Motor neuron (in vitro differentiated cells): ENCODE data around the gene ABCA2. TPM values are rescaled to one million over a fixed set of nuclear protein-coding genes. Genes with fewer than 3 reads are reported as not detected.
A peak's percentile ranks its signal among the peaks of the same experiment; 100 is the strongest.
"Not testable (repeated sequence)": the region's sequence is repeated elsewhere in the genome, so short reads cannot be mapped to it uniquely, and the experiment has no call there.

ENCODE experiments used
- ATAC-seq, 8 experiments: fragments of 200-7000 bp; cut with Tn5 transposase; replicated peaks in 6 of 8; 2 replicates each; pipeline ENCODE4 v1.8.0; 2021; ENCODE audit warnings: mild to moderate bottlenecking in 8 of 8, moderate library complexity in 8 of 8
- H3K27ac ChIP-seq, 2 donors: fragments of 250-450 bp; sonication (Bioruptor Pico); 2 replicates each; pipeline ENCODE4 v1.9.0; 2021; ENCODE audit warnings: antibody characterized with exemption in 2 of 2, mild to moderate bottlenecking in 2 of 2, moderate library complexity in 1 of 2
- H3K4me1 ChIP-seq, 2 donors: fragments of 250-450 bp; sonication (Bioruptor Pico); replicated peaks in 1 of 2; 2 replicates each; pipeline ENCODE4 v1.6.1; 2021; ENCODE audit warnings: antibody characterized with exemption in 2 of 2, mild to moderate bottlenecking in 2 of 2, moderate library complexity in 1 of 2
- H3K4me3 ChIP-seq, 5 donors: fragments of 250-450 bp; sonication (Bioruptor Pico); 2 replicates each; pipeline ENCODE4 v1.9.0; 2021; ENCODE audit warnings: antibody characterized with exemption in 5 of 5, mild to moderate bottlenecking in 5 of 5, moderate library complexity in 4 of 5
- WGBS, 10 experiments: fragments of 450-650 bp; shearing (Covaris generic); methylation state at CpG; one replicate each; pipeline ENCODE4 v1.0.0; 2022; 5-methylcytosine and 5-hydroxymethylcytosine counted together
- in situ Hi-C, 9 experiments: fragments of 400-800 bp; cut with MboI; loops; one replicate each; pipeline ENCODE4 v1.15.0; 2021; ENCODE audit warnings: low sequenced_read_pairs in 9 of 9, low pct_unique_long_range_greater_than_20kb in 2 of 9; ENCODE audit not compliant: unreplicated experiment in 9 of 9
- total RNA-seq, 8 experiments: library from RNA; unstranded; fragments of 300-600 nt; gene quantifications; 2 replicates each; pipeline versions ENCODE4 v1.2.3 to v1.2.4, GENCODE V29; 2022

The ABCA2 gene
- total RNA-seq, 8 experiments from 2014 or later: 8.1 to 27.9 (median 18.0) TPM

- Histone ChIP-seq H3K4me3 (no peak overlapping the region), H3K27ac (no peak overlapping the region), H3K4me1 (no peaks in the 10 kb centered on the region)
- peak in 2 of 8 experiments; percentile 30 to 34 for ATAC-seq
- in situ Hi-C loops: no loop called here
- 93% methylated on average over 3 of the region's 67 CpGs; no CpG with 5 or more reads in 9 of the 10 experiments for WGBS, 10 experiments
These were observed 15.1 kb downstream of the ABCA2 start for GRCh38 chr9:137012694-137013570.

GRCh38 chr9:137011907-137012675, 15.9 kb downstream of the ABCA2 start:
- Histone ChIP-seq H3K4me3 (no peak overlapping the region), H3K27ac (no peak overlapping the region), H3K4me1 (no peaks in the 10 kb centered on the region)
- in situ Hi-C loops: no loop called here
- 0 to 100% (median 93%) methylated on average over 1 to 17 of the region's 39 CpGs; no CpG with 5 or more reads in 7 of the 10 experiments for WGBS, 10 experiments
- no peak for ATAC-seq

- Histone ChIP-seq H3K4me3 (no peak overlapping the region), H3K4me1 (no peaks in the 10 kb centered on the region), H3K27ac (no peak overlapping the region)
- in situ Hi-C loops: no loop called here
- no CpG with 5 or more reads among the region's 24 CpGs for WGBS, 10 experiments
- ATAC-seq: no peak
These were observed 16.9 kb downstream of the ABCA2 start for GRCh38 chr9:137011156-137011555.

- no peak overlapping the region for H3K4me3 ChIP-seq
- no peak overlapping the region for H3K27ac ChIP-seq
- in situ Hi-C loops: no loop called here
- no peaks in the 10 kb centered on the region for H3K4me1 ChIP-seq
- WGBS, 10 experiments: 60% methylated on average over 1 of the region's 49 CpGs; no CpG with 5 or more reads in 9 of the 10 experiments
- ATAC-seq: no peak
These were observed 17.9 kb downstream of the ABCA2 start for GRCh38 chr9:137009938-137010732.

GRCh38 chr9:137009217-137009616, 18.8 kb downstream of the ABCA2 start:
- no peak for ATAC-seq
- Histone ChIP-seq H3K4me1 (no peaks in the 10 kb centered on the region), H3K27ac (no peak overlapping the region), H3K4me3 (no peak overlapping the region)
- WGBS, 10 experiments: no CpG with 5 or more reads among the region's 18 CpGs
- in situ Hi-C loops: no loop called here

- in situ Hi-C loops: no loop called here
- peak in 1 of 8 experiments; percentile 5 for ATAC-seq
- Histone ChIP-seq H3K4me1 (no peaks in the 10 kb centered on the region), H3K4me3 (no peak overlapping the region), H3K27ac (no peak overlapping the region)
- 100% methylated on average over 2 of the region's 22 CpGs; no CpG with 5 or more reads in 9 of the 10 experiments for WGBS, 10 experiments
These were observed 19.7 kb downstream of the ABCA2 start for GRCh38 chr9:137008312-137008711.

GRCh38 chr9:137007816-137008270, 20.2 kb downstream of the ABCA2 start:
- Histone ChIP-seq H3K4me1 (no peaks in the 10 kb centered on the region), H3K27ac (no peak overlapping the region), H3K4me3 (no peak overlapping the region)
- ATAC-seq: peak in 4 of 8 experiments; percentile 5 to 22 (median 16)
- in situ Hi-C loops: no loop called here
- no CpG with 5 or more reads among the region's 13 CpGs for WGBS, 10 experiments

- in situ Hi-C loops: no loop called here
- 90% methylated on average over 2 of the region's 30 CpGs; no CpG with 5 or more reads in 9 of the 10 experiments for WGBS, 10 experiments
- ATAC-seq: peak in 6 of 8 experiments; percentile 8 to 48 (median 21)
- no peaks in the 10 kb centered on the region for H3K4me1 ChIP-seq
- H3K4me3 ChIP-seq: no peak overlapping the region
- no peak overlapping the region for H3K27ac ChIP-seq
These were observed 20.8 kb downstream of the ABCA2 start for GRCh38 chr9:137007108-137007815.

- Histone ChIP-seq H3K27ac (no peak overlapping the region), H3K4me3 (no peak overlapping the region), H3K4me1 (no peaks in the 10 kb centered on the region)
- in situ Hi-C loops: no loop called here
- WGBS, 10 experiments: 79 to 100% (median 90%) methylated on average over 1 to 7 of the region's 24 CpGs; no CpG with 5 or more reads in 5 of the 10 experiments
- peak in 1 of 8 experiments; percentile 4 for ATAC-seq
These were observed 21.7 kb downstream of the ABCA2 start for GRCh38 chr9:137006116-137007003.

- H3K4me1 ChIP-seq, H3K27ac ChIP-seq, in situ Hi-C loops, ATAC-seq, H3K4me3 ChIP-seq: not testable (repeated sequence)
- 17% methylated on average over 6 of the region's 17 CpGs; no CpG with 5 or more reads in 9 of the 10 experiments for WGBS, 10 experiments
These were observed 23.8 kb downstream of the ABCA2 start for GRCh38 chr9:137004285-137004684.

GRCh38 chr9:137002646-137003041, 25.4 kb downstream of the ABCA2 start:
- Histone ChIP-seq H3K4me3 (no peak overlapping the region), H3K4me1 (no peaks in the 10 kb centered on the region), H3K27ac (no peak overlapping the region)
- in situ Hi-C loops: no loop called here
- 66 to 90% (median 84%) methylated on average over 2 to 9 of the region's 10 CpGs; no CpG with 5 or more reads in 6 of the 10 experiments for WGBS, 10 experiments
- no peak for ATAC-seq
